ENCODE data around the gene KCNC4.

The KCNC4 gene

DNA sequence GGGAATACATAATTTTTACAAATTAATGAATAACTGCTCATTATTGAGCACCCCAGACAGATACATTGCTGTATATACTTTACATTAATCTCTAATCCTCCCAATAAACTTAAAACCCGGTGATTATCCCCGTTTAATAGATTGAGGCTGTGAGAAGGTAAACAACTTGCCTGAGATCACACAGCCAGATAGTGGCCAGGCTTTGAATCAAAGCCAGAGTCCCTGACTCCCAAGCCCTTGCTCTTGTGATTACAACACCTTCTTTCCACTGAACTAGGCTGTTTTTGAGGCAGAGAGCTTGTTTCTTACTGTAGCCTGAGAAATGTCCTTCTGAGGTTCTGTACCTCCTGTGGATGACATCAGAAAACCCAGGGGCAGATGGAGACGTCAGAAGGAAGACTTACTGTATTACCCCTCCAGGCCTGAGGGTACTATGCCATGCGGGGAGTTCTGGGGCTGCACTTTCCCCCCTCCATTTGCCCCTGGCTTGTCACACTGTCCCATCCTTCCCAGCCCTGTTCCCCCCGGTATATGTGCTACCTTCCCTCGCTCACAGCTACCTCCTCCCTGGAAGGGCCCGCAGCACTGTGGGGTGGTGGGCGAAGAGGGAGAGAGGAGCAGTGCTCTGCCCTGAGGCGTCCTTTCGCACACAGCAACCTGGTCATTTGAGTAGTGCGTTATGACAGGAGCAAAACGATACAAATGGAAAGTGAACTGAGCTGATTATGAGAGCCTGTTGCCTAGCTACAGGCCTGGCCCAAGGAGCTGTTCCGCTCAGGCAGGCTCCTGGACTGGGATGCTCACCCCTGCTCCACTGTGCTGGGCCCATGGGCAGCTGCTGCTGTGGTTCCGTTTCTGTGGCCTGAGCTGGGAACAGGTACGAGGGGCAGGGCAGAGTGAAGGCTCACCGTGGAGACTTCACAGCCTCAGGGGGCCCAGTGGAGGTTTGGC is 4.6 kb downstream of the KCNC4 start:
- 90% methylated on average over 16 of the region's 16 CpGs for WGBS
- Histone ChIP-seq H3K27me3 (ENCODE audit: insufficient read depth, low read length) (peaks cover 29% of the 10 kb centered on the region), H3K36me3 (ENCODE audit: insufficient read depth, low read length) (no peaks in the 10 kb centered on the region), H3K4me1 (ENCODE audit: insufficient read depth, low read length) (peaks cover 14% of the 10 kb centered on the region), H3K27ac (ENCODE audit: low read depth, low read length) (no peak overlapping the region), H3K9ac (ENCODE audit: low read depth, low read length) (no peak overlapping the region), H3K9me3 (ENCODE audit: insufficient read depth, low read depth, low read length) (no peaks in the 10 kb centered on the region), H3K4me3 (ENCODE audit: low read length) (no peak overlapping the region)

DNA sequence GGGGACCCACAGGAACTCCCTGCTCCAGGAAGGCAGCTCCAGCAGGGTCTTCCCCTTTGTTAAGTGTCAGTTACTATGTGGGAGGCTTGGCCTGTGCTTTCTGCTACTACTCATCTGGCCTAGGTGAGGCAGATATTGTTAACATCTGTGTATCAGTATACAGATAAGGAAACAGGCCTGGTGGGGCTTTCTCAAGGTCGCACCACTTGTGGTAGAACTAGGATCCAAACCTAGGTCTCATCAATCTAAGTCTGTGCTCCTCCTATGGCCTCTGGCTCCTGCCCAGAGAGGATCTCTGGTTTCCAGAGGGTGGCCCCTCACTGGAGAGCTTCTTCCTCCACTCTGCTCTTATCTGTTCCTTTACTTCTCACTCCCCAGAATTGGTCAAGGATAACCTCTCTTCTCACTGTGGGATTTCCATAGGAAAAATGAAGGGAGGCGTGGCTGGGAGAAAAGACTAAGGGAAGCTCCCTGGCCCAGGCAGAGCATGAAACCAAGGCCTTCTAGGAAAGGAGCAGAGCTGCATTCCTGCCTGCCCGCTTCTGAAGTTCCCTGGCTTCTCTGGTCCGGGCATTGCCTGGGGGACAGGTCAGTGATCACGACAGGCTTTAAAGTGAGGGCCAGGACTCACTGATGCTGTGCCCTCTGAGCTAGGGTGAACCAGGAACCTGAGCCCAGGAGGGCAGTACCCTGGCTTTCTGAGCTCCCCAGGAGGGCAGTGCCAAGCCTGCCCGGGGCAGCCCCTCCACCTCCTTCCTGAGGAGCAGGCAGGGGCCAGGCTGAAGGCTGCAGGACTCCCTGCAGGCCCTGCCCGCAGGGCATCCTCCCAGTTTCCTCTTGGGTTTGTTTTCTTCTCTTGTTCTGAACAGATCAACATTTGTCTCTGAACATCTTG is 5.8 kb downstream of the KCNC4 start:
- Histone ChIP-seq H3K9me3 (ENCODE audit: insufficient read depth, low read depth, low read length) (no peaks in the 10 kb centered on the region), H3K27ac (ENCODE audit: low read depth, low read length) (no peak overlapping the region), H3K27me3 (ENCODE audit: insufficient read depth, low read length) (peaks cover 25% of the 10 kb centered on the region), H3K36me3 (ENCODE audit: insufficient read depth, low read length) (no peaks in the 10 kb centered on the region), H3K4me1 (ENCODE audit: insufficient read depth, low read length) (peaks cover 14% of the 10 kb centered on the region), H3K9ac (ENCODE audit: low read depth, low read length) (no peak overlapping the region), H3K4me3 (ENCODE audit: low read length) (no peak overlapping the region)
- 90% methylated on average over 7 of the region's 7 CpGs for WGBS

DNA sequence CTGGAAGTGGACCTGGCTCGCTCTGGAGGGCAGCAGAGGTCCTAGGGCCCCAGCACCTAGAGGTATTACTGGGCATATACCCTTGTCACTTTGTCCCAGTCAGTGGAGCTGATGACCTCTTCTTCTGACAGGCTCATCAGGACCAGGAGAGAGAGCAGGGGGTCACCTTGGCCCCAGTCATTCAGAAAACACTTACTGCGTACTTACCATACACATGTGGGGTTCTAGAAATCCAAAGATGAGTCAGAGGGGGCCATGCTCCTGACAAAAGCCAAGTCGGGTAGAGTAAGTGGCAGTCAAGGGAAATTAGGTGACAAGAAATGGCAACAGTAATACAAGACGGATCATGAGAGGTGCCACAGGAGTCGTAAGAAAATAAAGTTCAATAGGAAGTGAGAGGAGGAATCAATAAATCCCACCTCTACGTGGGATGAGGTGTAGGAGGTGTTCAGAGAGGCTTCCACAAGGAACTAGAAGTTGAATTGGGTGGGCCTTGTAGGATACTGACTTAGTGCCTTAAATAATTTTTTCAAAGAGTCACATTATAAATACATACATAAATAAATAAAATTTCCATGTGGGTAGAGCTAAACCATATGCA is 6.8 kb downstream of the KCNC4 start:
- no peak overlapping the region for H3K4me3 ChIP-seq (ENCODE audit: low read length)
- peaks cover 14% of the 10 kb centered on the region for H3K27me3 ChIP-seq (ENCODE audit: insufficient read depth, low read length)
- H3K4me1 ChIP-seq (ENCODE audit: insufficient read depth, low read length), result peaks cover 14% of the 10 kb centered on the region
- no peaks in the 10 kb centered on the region for H3K36me3 ChIP-seq (ENCODE audit: insufficient read depth, low read length)
- no peak overlapping the region for H3K27ac ChIP-seq (ENCODE audit: low read depth, low read length)
- 93% methylated on average over 6 of the region's 6 CpGs for WGBS
- no peak overlapping the region for H3K9ac ChIP-seq (ENCODE audit: low read depth, low read length)
- H3K9me3 ChIP-seq (ENCODE audit: insufficient read depth, low read depth, low read length), result no peaks in the 10 kb centered on the region

DNA sequence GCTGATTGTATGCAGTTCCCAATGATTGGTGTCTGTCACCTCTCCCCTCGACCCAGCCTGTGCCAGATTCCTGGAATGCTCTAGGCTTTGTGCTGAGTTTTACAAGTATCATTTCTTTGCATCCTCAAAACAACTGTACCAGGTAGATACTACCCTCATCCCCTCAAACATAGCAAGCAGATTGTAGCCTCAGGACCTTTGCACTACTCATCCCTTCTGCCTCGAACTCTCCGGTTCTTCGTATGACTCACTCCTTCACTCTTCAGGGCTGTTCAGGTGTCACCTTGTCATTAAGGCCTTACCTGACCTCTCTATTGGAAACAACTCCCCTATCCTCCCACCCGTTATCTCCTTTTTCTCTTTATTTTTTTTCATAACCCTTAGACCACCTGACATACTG is 8.0 kb downstream of the KCNC4 start:
- H3K36me3 ChIP-seq (ENCODE audit: insufficient read depth, low read length), result no peaks in the 10 kb centered on the region
- peaks cover 5% of the 10 kb centered on the region; the same call in 1 of the 2 replicates for H3K4me1 ChIP-seq (ENCODE audit: insufficient read depth, low read length)
- H3K27me3 ChIP-seq (ENCODE audit: insufficient read depth, low read length), result peaks cover 3% of the 10 kb centered on the region; the same call in 1 of the 2 replicates
- no peaks in the 10 kb centered on the region for H3K9me3 ChIP-seq (ENCODE audit: insufficient read depth, low read depth, low read length)
- H3K27ac ChIP-seq (ENCODE audit: low read depth, low read length), result no peak overlapping the region
- no peak overlapping the region for H3K9ac ChIP-seq (ENCODE audit: low read depth, low read length)
- no peak overlapping the region for H3K4me3 ChIP-seq (ENCODE audit: low read length)
- 87% methylated on average over 5 of the region's 5 CpGs for WGBS

DNA sequence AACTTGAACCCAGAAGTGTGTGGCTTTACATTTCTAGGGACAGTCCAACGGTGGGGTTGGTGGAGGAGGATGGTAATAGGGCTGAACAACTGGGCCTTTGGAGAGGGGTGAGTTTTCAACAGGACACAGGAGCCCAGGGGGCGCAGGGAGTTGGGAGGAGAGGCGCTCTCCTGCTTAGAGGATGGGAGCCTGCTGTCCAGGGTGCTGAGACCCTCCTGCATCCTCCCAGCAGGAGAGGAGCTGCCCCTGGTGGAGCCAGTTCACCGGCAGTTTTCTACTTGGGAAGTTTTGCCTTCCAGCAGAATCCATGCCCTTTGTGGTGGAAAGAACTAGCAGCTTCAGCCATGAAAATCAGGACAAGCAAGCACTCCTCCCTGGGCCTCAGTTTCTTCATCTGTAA is 8.6 kb downstream of the KCNC4 start:
- H3K27ac ChIP-seq (ENCODE audit: low read depth, low read length), result no peak overlapping the region
- H3K4me3 ChIP-seq (ENCODE audit: low read length), result no peak overlapping the region
- peaks cover under 1% of the 10 kb centered on the region; the same call in 1 of the 2 replicates for H3K27me3 ChIP-seq (ENCODE audit: insufficient read depth, low read length)
- no peaks in the 10 kb centered on the region for H3K9me3 ChIP-seq (ENCODE audit: insufficient read depth, low read depth, low read length)
- H3K4me1 ChIP-seq (ENCODE audit: insufficient read depth, low read length), result no peaks in the 10 kb centered on the region
- H3K9ac ChIP-seq (ENCODE audit: low read depth, low read length), result no peak overlapping the region
- 62% methylated on average over 4 of the region's 4 CpGs for WGBS
- no peaks in the 10 kb centered on the region for H3K36me3 ChIP-seq (ENCODE audit: insufficient read depth, low read length)

DNA sequence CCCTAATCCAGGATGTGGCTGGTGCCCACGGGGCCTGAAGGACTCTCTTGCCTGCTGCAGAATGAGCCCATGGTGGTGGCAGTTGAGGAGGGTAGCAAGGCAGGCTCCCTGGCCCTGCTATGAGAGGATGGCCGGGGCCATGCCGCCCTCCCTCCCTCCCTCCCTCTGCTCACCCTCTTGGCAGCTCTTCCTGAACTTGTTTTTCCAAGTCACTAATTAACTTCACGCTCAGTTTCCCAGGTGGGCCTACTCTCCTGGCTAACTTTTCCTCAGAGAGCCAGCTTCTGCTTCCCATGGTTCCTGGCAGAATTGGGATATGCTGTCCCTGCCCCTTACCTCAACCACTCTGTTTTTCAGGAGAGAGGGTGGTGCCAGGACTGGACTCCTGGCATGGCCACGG is 10.2 kb downstream of the KCNC4 start:
- no peak overlapping the region for H3K4me3 ChIP-seq (ENCODE audit: low read length)
- no peaks in the 10 kb centered on the region for H3K27me3 ChIP-seq (ENCODE audit: insufficient read depth, low read length)
- H3K36me3 ChIP-seq (ENCODE audit: insufficient read depth, low read length), result peaks cover 3% of the 10 kb centered on the region; the same call in 1 of the 2 replicates
- H3K9ac ChIP-seq (ENCODE audit: low read depth, low read length), result no peak overlapping the region
- WGBS, result 88% methylated on average over 5 of the region's 5 CpGs
- no peak overlapping the region for H3K27ac ChIP-seq (ENCODE audit: low read depth, low read length)
- H3K9me3 ChIP-seq (ENCODE audit: insufficient read depth, low read depth, low read length), result no peaks in the 10 kb centered on the region
- no peaks in the 10 kb centered on the region for H3K4me1 ChIP-seq (ENCODE audit: insufficient read depth, low read length)

DNA sequence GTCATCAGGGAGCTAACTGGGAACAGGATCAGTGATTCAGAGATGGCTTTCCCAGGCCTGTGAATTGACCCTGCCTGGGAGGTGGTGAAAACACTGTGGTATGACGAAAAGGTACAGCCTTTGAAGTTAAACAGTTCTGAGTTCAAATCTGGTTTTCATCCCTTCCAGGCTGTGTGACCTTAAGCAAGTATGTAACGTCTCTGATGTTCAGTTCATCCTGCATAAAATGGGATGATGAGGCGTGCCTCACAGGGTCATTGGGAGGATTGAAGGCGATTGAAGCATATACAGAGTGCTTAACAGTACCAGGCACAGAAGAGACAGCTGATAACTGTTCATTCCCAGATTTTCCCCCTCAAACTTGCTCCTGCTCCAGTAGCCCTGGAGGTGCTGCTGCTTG is 11.0 kb downstream of the KCNC4 start:
- H3K36me3 ChIP-seq (ENCODE audit: insufficient read depth, low read length), result peaks cover 3% of the 10 kb centered on the region; the same call in 1 of the 2 replicates
- H3K4me3 ChIP-seq (ENCODE audit: low read length), result no peak overlapping the region
- WGBS, result 93% methylated on average over 4 of the region's 4 CpGs
- H3K9ac ChIP-seq (ENCODE audit: low read depth, low read length), result no peak overlapping the region
- no peaks in the 10 kb centered on the region for H3K9me3 ChIP-seq (ENCODE audit: insufficient read depth, low read depth, low read length)
- H3K4me1 ChIP-seq (ENCODE audit: insufficient read depth, low read length), result no peaks in the 10 kb centered on the region
- no peaks in the 10 kb centered on the region for H3K27me3 ChIP-seq (ENCODE audit: insufficient read depth, low read length)
- no peak overlapping the region for H3K27ac ChIP-seq (ENCODE audit: low read depth, low read length)

DNA sequence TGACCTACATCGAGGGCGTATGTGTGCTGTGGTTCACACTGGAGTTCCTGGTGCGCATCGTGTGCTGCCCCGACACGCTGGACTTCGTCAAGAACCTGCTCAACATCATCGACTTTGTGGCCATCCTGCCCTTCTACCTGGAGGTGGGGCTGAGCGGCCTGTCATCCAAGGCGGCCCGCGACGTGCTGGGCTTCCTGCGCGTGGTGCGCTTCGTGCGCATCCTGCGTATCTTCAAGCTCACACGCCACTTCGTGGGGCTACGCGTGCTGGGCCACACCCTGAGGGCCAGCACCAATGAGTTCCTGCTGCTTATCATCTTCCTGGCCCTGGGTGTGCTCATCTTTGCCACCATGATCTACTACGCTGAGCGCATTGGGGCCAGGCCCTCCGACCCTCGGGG is 13.0 kb downstream of the KCNC4 start:
- Histone ChIP-seq H3K4me1 (ENCODE audit: insufficient read depth, low read length) (no peaks in the 10 kb centered on the region), H3K36me3 (ENCODE audit: insufficient read depth, low read length) (peaks cover 3% of the 10 kb centered on the region; the same call in 1 of the 2 replicates), H3K4me3 (ENCODE audit: low read length) (no peak overlapping the region), H3K27me3 (ENCODE audit: insufficient read depth, low read length) (no peaks in the 10 kb centered on the region), H3K27ac (ENCODE audit: low read depth, low read length) (no peak overlapping the region), H3K9ac (ENCODE audit: low read depth, low read length) (no peak overlapping the region), H3K9me3 (ENCODE audit: insufficient read depth, low read depth, low read length) (no peaks in the 10 kb centered on the region)
- 97% methylated on average over 27 of the region's 27 CpGs for whole genome bisulfite sequencing

DNA sequence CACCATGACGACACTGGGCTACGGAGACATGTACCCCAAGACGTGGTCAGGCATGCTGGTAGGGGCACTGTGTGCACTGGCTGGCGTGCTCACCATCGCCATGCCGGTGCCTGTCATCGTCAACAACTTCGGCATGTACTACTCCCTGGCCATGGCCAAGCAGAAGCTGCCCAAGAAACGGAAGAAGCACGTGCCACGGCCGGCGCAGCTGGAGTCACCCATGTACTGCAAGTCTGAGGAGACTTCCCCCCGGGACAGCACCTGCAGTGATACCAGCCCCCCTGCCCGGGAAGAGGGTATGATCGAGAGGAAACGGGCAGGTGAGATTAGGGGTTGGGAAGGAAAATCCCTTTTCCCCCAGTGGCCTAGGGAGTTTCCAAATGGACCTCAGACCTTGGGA is 13.5 kb downstream of the KCNC4 start:
- Histone ChIP-seq H3K9ac (ENCODE audit: low read depth, low read length) (no peak overlapping the region), H3K4me3 (ENCODE audit: low read length) (no peak overlapping the region)
- 96% methylated on average over 17 of the region's 17 CpGs for WGBS

DNA sequence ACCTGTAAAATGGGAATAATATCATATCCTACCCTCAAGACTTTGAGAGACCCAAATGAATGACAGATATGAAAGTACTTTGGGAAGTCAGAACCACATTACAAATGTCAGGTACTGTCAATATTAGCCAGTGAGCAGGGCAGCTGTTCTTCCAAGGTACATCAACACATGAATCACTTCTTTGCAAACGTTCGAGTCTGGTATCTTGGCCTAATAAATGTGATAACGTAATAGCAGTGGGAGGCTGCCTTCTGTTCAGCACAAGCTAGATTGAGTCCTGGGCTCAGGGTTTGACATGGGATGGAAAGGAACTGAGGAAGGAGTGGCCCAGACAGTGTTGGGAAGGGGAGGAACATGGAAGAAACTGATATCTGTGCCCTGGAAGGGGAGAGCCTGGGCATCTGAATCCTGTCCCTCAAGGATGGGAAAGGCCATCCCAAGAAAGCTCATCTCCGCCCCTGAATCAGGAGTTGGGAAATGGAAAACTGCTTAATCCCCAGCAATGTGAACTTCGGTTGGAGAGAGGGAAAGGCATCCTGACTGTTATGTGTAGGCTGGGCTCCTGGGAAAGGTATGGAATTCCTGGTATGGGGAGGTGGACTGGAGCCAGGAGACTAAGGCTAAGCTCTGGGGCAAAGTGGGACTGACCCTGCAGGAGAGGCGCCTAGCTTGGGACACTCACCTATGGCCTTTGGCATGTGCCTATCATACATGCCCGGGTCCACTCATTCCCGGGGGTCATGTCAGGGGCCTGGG is 14.3 kb downstream of the KCNC4 start:
- WGBS, result 91% methylated on average over 8 of the region's 8 CpGs
- no peak overlapping the region for H3K9ac ChIP-seq (ENCODE audit: low read depth, low read length)
- H3K4me1 ChIP-seq (ENCODE audit: insufficient read depth, low read length), result no peaks in the 10 kb centered on the region
- no peak overlapping the region for H3K27ac ChIP-seq (ENCODE audit: low read depth, low read length)
- no peaks in the 10 kb centered on the region for H3K27me3 ChIP-seq (ENCODE audit: insufficient read depth, low read length)
- no peak overlapping the region for H3K4me3 ChIP-seq (ENCODE audit: low read length)
- peaks cover 3% of the 10 kb centered on the region; the same call in 1 of the 2 replicates for H3K36me3 ChIP-seq (ENCODE audit: insufficient read depth, low read length)
- H3K9me3 ChIP-seq (ENCODE audit: insufficient read depth, low read depth, low read length), result no peaks in the 10 kb centered on the region

More for the DNA sequence above, 13.5 kb downstream of the KCNC4 start:
- Histone ChIP-seq H3K9me3 (ENCODE audit: insufficient read depth, low read depth, low read length) (no peaks in the 10 kb centered on the region), H3K27ac (ENCODE audit: low read depth, low read length) (no peak overlapping the region), H3K36me3 (ENCODE audit: insufficient read depth, low read length) (peaks cover 3% of the 10 kb centered on the region; the same call in 1 of the 2 replicates), H3K4me1 (ENCODE audit: insufficient read depth, low read length) (no peaks in the 10 kb centered on the region), H3K27me3 (ENCODE audit: insufficient read depth, low read length) (no peaks in the 10 kb centered on the region)

All from HUES64 (cell line).